GM19397 (cell line): ENCODE data around the gene PAX7.
"Not testable (repeated sequence)": the region's sequence is repeated elsewhere in the genome, so short reads cannot be mapped to it uniquely, and the experiment has no call there.

ENCODE experiments used
- ATAC-seq: cut with Tn5 transposase; IDR thresholded peaks from one replicate; pipeline ENCODE4 v1.9.1; 2021; ENCODE audit warnings: mild to moderate bottlenecking, moderate library complexity; ENCODE audit not compliant: unreplicated experiment

Gene PAX7

GRCh38 chr1:18724801-18725200 is 94.2 kb downstream of the PAX7 start:
- ATAC-seq = no peak

- ATAC-seq = no peak
These were observed 94.7 kb downstream of the PAX7 start for GRCh38 chr1:18725231-18725895.

GRCh38 chr1:18726368-18726767 is 95.7 kb downstream of the PAX7 start:
- no peak for ATAC-seq

GRCh38 chr1:18727956-18728355 is 97.3 kb downstream of the PAX7 start:
- no peak for ATAC-seq

- no peak for ATAC-seq
These were observed 99.7 kb downstream of the PAX7 start for GRCh38 chr1:18730321-18730720.

- no peak for ATAC-seq
These were observed 100.5 kb downstream of the PAX7 start for GRCh38 chr1:18731148-18731547.

GRCh38 chr1:18731591-18732235 is 101.1 kb downstream of the PAX7 start:
- no peak for ATAC-seq

- ATAC-seq = no peak
These were observed 102.0 kb downstream of the PAX7 start for GRCh38 chr1:18732686-18733085.

- no peak for ATAC-seq
These were observed 103.4 kb downstream of the PAX7 start for GRCh38 chr1:18734001-18734400.

- ATAC-seq = no peak
These were observed 104.0 kb downstream of the PAX7 start for GRCh38 chr1:18734461-18735223.

- ATAC-seq = no peak
These were observed 104.8 kb downstream of the PAX7 start for GRCh38 chr1:18735224-18735997.

- no peak for ATAC-seq
These were observed 106.3 kb downstream of the PAX7 start for GRCh38 chr1:18736958-18737357.

- ATAC-seq = no peak
These were observed 107.5 kb downstream of the PAX7 start for GRCh38 chr1:18738126-18738525.

- no peak for ATAC-seq
These were observed 108.0 kb downstream of the PAX7 start for GRCh38 chr1:18738617-18739016.

- ATAC-seq = no peak
These were observed 108.8 kb downstream of the PAX7 start for GRCh38 chr1:18739408-18739807.

- no peak for ATAC-seq
These were observed 109.3 kb downstream of the PAX7 start for GRCh38 chr1:18739897-18740296.

- no peak for ATAC-seq
These were observed 110.0 kb downstream of the PAX7 start for GRCh38 chr1:18740617-18741016.

- ATAC-seq = no peak
These were observed 112.6 kb downstream of the PAX7 start for GRCh38 chr1:18743233-18743632.

- not testable (repeated sequence) for ATAC-seq
These were observed 113.7 kb downstream of the PAX7 start for GRCh38 chr1:18744381-18744780.

- ATAC-seq = no peak
These were observed 116.3 kb downstream of the PAX7 start for GRCh38 chr1:18746981-18747380.

- ATAC-seq = no peak
These were observed 117.0 kb downstream of the PAX7 start for GRCh38 chr1:18747671-18748070.
